SH-SY5Y (cell line): ENCODE measurements around the gene NAGPA.

Source experiments
- GATA2 ChIP-seq: IDR thresholded peaks from 2 replicates; pipeline ENCODE4 v1.6.1; 2011; ENCODE audit warnings: mild to moderate bottlenecking, low read depth, low read length
- GATA3 ChIP-seq: IDR thresholded peaks from 2 replicates; pipeline ENCODE4 v1.6.1; 2011; ENCODE audit warnings: low read depth, mild to moderate bottlenecking, low read length, moderate library complexity

- no peak for TF ChIP-seq GATA2
- no peak for TF ChIP-seq GATA3
These were observed 14.0 kb downstream of the NAGPA start for GRCh38 chr16:5019775-5020174.
